Fibroblast of the aortic adventitia (primary cell): ENCODE measurements around the gene PCBP3. TPM values are rescaled to one million over a fixed set of nuclear protein-coding genes. Genes with fewer than 3 reads are reported as not detected.

Source experiments
- DNase-seq: peaks from one replicate; pipeline ENCODE4 v3.0.0-alpha.2; 2010; ENCODE audit warnings: low read depth
- H3K4me3 ChIP-seq: 2 replicates; pipeline ENCODE4 v1.5.1; 2011; ENCODE audit warnings: low read depth, mild to moderate bottlenecking, control low read depth, low read length, moderate library complexity
- total RNA-seq: library from RNA; depleted of rRNA; stranded (reverse); fragments of >200 nt; gene quantifications from 2 replicates; pipeline ENCODE4 v1.2.3, GENCODE V29; 2012; ENCODE audit warnings: low replicate concordance
- TF ChIP-seq, protein P1 (sequence below): IDR thresholded peaks from 2 replicates; pipeline ENCODE4 v1.5.1; 2011; ENCODE audit warnings: mild to moderate bottlenecking, low read length, control low read depth, inconsistent platforms; ENCODE audit not compliant: insufficient read depth

The PCBP3 gene
- total RNA-seq, 1 donor, result 1.2 TPM

DNA sequence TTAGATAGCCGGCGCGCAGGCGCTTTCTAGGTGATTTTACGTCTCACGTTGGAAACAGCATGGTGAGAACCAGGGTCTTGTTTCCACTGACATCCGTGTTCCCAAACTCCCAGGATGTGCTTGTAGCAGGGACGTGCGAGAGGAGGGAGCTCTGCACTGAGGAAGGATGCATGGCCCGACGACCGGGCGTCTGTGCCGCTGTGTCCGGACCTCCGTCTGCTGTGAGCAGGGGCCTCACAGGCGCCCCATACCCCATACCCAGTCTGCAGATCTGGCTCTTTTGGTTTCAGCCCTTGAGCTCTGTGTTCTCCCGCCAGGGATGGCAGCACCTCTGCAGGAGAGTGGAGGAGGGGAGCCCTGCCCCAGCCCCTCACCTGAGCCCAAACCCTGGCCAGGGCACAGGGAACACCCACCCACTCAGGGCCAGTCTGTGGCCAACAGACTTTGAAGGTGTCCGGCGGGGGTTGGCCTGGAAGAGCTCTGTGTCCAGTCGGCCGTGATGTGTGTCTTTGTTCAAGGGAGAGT lies 270.9 kb downstream of the PCBP3 start:
- DNase-seq, result no peak
- TF ChIP-seq, protein P1, sequence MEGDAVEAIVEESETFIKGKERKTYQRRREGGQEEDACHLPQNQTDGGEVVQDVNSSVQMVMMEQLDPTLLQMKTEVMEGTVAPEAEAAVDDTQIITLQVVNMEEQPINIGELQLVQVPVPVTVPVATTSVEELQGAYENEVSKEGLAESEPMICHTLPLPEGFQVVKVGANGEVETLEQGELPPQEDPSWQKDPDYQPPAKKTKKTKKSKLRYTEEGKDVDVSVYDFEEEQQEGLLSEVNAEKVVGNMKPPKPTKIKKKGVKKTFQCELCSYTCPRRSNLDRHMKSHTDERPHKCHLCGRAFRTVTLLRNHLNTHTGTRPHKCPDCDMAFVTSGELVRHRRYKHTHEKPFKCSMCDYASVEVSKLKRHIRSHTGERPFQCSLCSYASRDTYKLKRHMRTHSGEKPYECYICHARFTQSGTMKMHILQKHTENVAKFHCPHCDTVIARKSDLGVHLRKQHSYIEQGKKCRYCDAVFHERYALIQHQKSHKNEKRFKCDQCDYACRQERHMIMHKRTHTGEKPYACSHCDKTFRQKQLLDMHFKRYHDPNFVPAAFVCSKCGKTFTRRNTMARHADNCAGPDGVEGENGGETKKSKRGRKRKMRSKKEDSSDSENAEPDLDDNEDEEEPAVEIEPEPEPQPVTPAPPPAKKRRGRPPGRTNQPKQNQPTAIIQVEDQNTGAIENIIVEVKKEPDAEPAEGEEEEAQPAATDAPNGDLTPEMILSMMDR, result no peak

DNA sequence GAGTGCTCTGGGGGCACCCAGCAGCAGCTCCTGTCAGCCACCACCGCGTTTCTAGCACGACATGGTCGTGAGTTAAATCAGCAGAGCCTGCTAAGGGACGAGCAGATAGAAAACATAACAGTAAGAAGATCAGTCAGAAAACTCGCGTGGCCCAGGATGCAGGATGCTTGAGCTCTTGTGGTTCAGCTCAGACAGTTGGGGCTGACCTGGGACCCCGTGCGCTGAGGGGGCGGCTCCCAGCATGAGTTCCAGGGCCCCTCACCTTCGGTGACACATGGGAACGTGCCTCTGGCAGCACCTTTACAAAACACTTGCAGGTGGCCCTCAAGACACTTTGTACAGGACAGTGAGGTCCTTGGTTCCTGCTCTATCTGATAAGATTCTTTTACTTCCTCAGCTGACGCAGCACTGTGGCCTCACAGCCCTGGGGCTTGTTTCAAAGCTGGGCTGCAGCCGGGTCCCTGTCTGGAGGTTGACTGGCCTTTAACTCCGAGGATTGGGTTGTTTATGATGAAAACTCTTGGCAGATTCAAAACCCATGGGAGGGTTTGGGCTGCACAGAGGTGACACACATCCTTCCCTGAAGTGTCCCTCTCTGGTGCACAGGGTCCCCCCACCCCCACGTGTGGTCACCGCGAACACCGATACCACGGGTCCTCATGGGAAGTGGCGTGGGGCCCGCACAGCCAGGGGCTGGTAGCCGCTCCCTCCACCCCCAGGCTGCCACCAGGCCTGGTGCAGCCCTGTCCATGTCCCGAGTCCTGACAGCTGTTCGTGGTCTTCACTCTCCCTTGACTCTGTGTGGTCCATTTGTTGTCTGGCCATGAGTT lies 272.7 kb downstream of the PCBP3 start:
- TF ChIP-seq, protein P1, result no peak
- DNase-seq, result no peak
- H3K4me3 ChIP-seq, result no peak overlapping the region

More for the DNA sequence above, 270.9 kb downstream of the PCBP3 start:
- no peak overlapping the region for H3K4me3 ChIP-seq

DNA sequence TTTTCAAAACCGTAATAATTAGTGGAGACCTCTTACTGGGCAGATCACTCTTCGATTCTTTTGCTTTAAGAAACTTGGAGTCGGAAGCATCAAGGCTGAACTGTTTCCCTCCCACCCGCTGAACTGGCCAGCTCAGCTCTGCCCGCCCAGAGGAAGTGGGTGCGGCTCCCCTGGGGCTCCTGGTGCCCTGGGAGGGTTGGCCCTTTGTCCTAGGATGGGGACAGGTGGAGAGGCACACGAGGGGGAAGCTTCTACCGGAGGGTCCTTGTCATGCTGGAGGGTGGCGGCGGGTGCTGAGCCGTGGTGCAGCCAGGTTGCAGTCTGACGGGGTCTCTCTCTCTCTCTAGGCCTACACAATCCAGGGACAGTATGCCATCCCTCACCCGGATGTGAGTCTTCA lies 273.7 kb downstream of the PCBP3 start:
- no peak overlapping the region for H3K4me3 ChIP-seq
- no peak for DNase-seq
- TF ChIP-seq, protein P1, result no peak

DNA sequence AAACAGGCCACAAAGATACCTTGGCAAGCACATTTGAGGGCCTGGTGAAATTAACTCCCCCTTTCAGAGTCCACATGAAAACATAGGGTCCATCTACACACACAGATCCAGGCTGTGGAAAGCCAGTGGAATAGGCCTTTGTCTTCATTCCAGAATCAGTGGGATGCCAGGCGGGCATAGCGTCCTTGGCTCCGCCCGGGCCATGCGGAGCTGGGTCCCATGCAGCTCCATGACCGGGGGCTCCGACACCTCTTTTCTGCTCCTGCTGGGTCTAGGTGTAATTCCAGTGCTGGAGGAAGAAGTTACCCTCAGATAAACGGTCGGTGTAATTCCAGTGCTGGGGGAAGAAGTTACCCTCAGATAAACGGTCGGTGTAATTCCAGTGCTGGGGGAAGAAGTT lies 274.5 kb downstream of the PCBP3 start:
- TF ChIP-seq, protein P1, result no peak
- no peak for DNase-seq
- no peak overlapping the region for H3K4me3 ChIP-seq

DNA sequence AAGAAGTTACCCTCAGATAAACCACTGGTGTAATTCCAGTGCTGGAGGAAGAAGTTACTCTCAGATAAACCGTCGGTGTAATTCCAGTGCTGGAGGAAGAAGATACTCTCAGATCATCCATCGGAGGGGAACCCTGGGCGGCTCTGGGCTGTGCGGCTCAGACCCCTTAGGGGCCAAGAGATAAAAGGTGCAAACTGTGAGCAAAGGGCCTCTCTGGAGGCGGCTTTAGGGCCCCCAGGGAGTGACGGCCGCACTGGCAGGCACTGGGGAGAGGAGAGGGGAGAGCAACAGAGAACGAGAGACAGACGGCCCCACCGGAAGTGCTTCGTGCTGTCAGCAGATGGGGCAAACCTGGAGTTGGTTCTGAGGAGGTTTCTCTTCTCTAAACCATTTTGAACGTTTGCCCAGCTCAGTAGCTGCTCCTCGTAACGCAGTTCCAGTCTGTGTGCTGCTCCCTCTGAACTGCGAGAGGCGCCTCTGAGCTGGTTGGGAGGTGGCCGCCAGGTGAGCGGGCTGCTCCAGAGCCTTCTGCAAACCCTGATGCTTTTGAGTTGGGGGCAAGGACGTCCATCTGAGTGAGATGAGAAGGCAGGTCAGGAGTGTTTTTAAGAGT lies 275.4 kb downstream of the PCBP3 start:
- no peak overlapping the region for H3K4me3 ChIP-seq
- TF ChIP-seq, protein P1, result no peak
- DNase-seq, result no peak

DNA sequence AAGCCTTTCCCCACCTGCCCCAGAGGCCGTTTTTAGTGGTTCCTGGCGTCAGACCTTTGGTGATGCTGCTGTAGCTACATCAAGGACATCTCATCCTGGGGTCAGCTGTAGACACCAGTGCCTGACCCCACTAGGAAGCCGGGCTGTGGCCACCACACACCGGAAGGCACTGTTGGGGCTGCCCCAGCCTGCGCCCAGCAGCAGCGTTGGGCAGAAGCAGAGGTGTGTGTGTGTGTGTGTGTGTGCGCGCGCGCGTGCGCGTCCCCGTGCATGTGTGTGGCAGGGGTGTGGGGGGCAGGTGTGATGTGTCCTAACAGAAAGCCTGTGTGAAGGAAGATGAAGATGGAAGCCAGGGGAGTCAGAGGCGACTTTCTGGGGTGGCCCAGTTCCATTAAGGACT lies 276.1 kb downstream of the PCBP3 start:
- DNase-seq, result no peak
- TF ChIP-seq, protein P1, result no peak
- H3K4me3 ChIP-seq, result no peak overlapping the region
